HS-5 (cell line): ENCODE results near the gene PRSS33.

Experiments used
- DNase-seq: peaks from one replicate; pipeline ENCODE4 v3.0.0-alpha.2; 2012; ENCODE audit warnings: low read depth

Gene PRSS33

GRCh38 chr16:2799205-2799858, 12.0 kb upstream of the PRSS33 start:
- DNase-seq: no peak

- DNase-seq: no peak
These were observed 11.4 kb upstream of the PRSS33 start for GRCh38 chr16:2798723-2799204.

GRCh38 chr16:2795395-2796143, 8.2 kb upstream of the PRSS33 start:
- no peak for DNase-seq

GRCh38 chr16:2792940-2793339, 5.6 kb upstream of the PRSS33 start:
- DNase-seq: no peak

GRCh38 chr16:2791174-2791573, 3.8 kb upstream of the PRSS33 start:
- no peak for DNase-seq

GRCh38 chr16:2790631-2791030, 3.3 kb upstream of the PRSS33 start:
- DNase-seq: no peak

GRCh38 chr16:2787961-2788360, 601 bp upstream of the PRSS33 start:
- DNase-seq: no peak

- DNase-seq: no peak
These were observed 571 bp downstream of the PRSS33 start for GRCh38 chr16:2786826-2787151.

- no peak for DNase-seq
These were observed 1.1 kb downstream of the PRSS33 start for GRCh38 chr16:2786061-2786825.

- no peak for DNase-seq
These were observed 2.0 kb downstream of the PRSS33 start for GRCh38 chr16:2785101-2785991.

- DNase-seq: no peak
These were observed 2.8 kb downstream of the PRSS33 start for GRCh38 chr16:2784358-2785100.

GRCh38 chr16:2783581-2784357, 3.6 kb downstream of the PRSS33 start:
- no peak for DNase-seq

GRCh38 chr16:2782583-2783351, 4.6 kb downstream of the PRSS33 start:
- no peak for DNase-seq

- DNase-seq: no peak
These were observed 7.1 kb downstream of the PRSS33 start for GRCh38 chr16:2779978-2780898.

- DNase-seq: no peak
These were observed 8.0 kb downstream of the PRSS33 start for GRCh38 chr16:2779151-2779920.

- no peak for DNase-seq
These were observed 8.8 kb downstream of the PRSS33 start for GRCh38 chr16:2778630-2778958.

GRCh38 chr16:2777903-2778629, 9.3 kb downstream of the PRSS33 start:
- DNase-seq: no peak
